ENCODE measurements around the gene ARMH1.
"Not testable (repeated sequence)": the region's sequence is repeated elsewhere in the genome, so short reads cannot be mapped to it uniquely, and the experiment has no call there.

The ARMH1 gene

GRCh38 chr1:44723496-44724295, 49.2 kb downstream of the ARMH1 start:
- no peak for DNase-seq (ENCODE audit: low read depth)

- no peak for DNase-seq (ENCODE audit: low read depth)
Measured at GRCh38 chr1:44724296-44724954, 49.9 kb downstream of the ARMH1 start.

- no peak for DNase-seq (ENCODE audit: low read depth)
Measured at GRCh38 chr1:44724955-44725698, 50.6 kb downstream of the ARMH1 start.

GRCh38 chr1:44730741-44731512, 56.4 kb downstream of the ARMH1 start, which contains the start of gene RNU5D-1:
RNU5D-1 (minus strand) TSS chr1:44731170.
- DNase-seq (ENCODE audit: low read depth) = peak; percentile 88

- DNase-seq (ENCODE audit: low read depth) = no peak
Measured at GRCh38 chr1:44733365-44733764, 58.9 kb downstream of the ARMH1 start.

- no peak for DNase-seq (ENCODE audit: low read depth)
Measured at GRCh38 chr1:44733784-44734183, 59.3 kb downstream of the ARMH1 start.

- no peak for DNase-seq (ENCODE audit: low read depth)
Measured at GRCh38 chr1:44735992-44736391, 61.5 kb downstream of the ARMH1 start.

- not testable (repeated sequence) for DNase-seq (ENCODE audit: low read depth)
Measured at GRCh38 chr1:44738953-44739306, 64.4 kb downstream of the ARMH1 start.

- DNase-seq (ENCODE audit: low read depth) = peak; percentile 93
Measured at GRCh38 chr1:44739307-44740178, 65.0 kb downstream of the ARMH1 start, which contains the start of gene KIF2C. KIF2C (plus strand) TSS chr1:44739837; CDS start chr1:44739933, 96 bp downstream.

- DNase-seq (ENCODE audit: low read depth) = no peak
Measured at GRCh38 chr1:44740179-44740617, 65.7 kb downstream of the ARMH1 start.

GRCh38 chr1:44743211-44743610, 68.7 kb downstream of the ARMH1 start:
- no peak for DNase-seq (ENCODE audit: low read depth)

- DNase-seq (ENCODE audit: low read depth) = no peak
Measured at GRCh38 chr1:44747878-44748277, 73.4 kb downstream of the ARMH1 start.

- DNase-seq (ENCODE audit: low read depth) = no peak
Measured at GRCh38 chr1:44757420-44757819, 82.9 kb downstream of the ARMH1 start.

GRCh38 chr1:44759077-44759476, 84.6 kb downstream of the ARMH1 start:
- DNase-seq (ENCODE audit: low read depth) = no peak

- DNase-seq (ENCODE audit: low read depth) = no peak
Measured at GRCh38 chr1:44760876-44761275, 86.4 kb downstream of the ARMH1 start.

GRCh38 chr1:44766421-44766820, 91.9 kb downstream of the ARMH1 start:
- DNase-seq (ENCODE audit: low read depth) = not testable (repeated sequence)
